Lower leg skin (tissue), 3 donors: ENCODE results near the gene AHCYL2.
"Not testable (repeated sequence)": the region's sequence is repeated elsewhere in the genome, so short reads cannot be mapped to it uniquely, and the experiment has no call there.

Source experiments
- CTCF ChIP-seq, 3 donors: fragments of 450-650 bp; IDR thresholded peaks; one replicate each; pipeline ENCODE4 v1.5.1; 2016; ENCODE audit warnings: antibody characterized with exemption in 3 of 3, mild to moderate bottlenecking in 3 of 3, moderate library complexity in 2 of 3
- POLR2A ChIP-seq, 2 donors: fragments of 450-650 bp; IDR thresholded peaks; one replicate each; pipeline ENCODE4 v1.6.1; 2016 to 2017; ENCODE audit warnings: antibody characterized with exemption in 2 of 2, mild to moderate bottlenecking in 1 of 2, moderate library complexity in 1 of 2

GRCh38 chr7:129219166-129219565, 5.7 kb upstream of the AHCYL2 start:
- TF ChIP-seq CTCF, POLR2A (IDR thresholded peaks at IDR 0.05): not testable (repeated sequence)
